NCI-H2196 treated with DMSO at 0.1 percent for 48 hours (cell line): Measurements from ENCODE around the gene TMEM91.
"Not testable (repeated sequence)": the region's sequence is repeated elsewhere in the genome, so short reads cannot be mapped to it uniquely, and the experiment has no call there.

Experiments used
- DNase-seq: peaks from one replicate; lab custom pipeline; 2025; ENCODE audit not compliant: unreplicated experiment; lab: John Stamatoyannopoulos, UW

Gene TMEM91

DNA sequence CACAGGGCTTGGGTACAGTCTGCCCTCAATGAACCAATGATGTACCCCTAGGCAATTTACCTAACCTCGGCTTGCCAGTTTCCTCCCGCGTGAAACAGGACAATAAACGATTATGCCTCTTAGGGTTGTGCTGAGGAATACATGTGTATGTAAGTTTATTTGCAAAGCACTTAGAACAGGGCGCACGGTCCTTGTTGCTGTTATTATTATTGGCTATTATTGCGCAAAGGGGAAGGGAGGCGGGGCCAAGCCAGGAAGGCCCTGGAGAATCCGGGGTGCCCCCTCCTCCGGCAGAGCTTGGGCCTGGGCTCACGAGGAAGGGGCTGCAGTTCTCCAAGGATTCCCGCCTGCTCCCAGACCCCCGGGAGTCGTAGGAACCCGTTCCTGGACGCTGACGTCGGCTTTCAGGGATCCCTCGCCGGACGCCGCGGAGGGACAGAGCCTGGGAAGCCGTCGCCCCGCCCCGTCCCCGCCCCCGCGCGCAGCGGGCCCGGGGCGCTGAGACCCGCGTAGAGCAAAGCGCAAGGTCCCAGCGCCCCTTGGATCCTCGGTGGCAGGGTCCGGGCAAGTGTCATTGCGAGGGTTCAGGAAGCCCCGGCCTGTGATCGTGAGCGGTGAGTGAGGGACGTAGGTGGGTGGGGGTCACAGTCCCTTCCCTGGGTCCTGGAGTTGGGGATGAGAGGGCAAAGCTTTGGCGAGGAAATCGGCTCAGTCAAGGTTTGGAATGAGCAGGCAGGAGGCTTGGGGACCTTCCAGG lies at the start of gene TMEM91:
Gene TMEM91, plus strand, starts transcription at position 293 of the 757 bp plus-strand sequence. CDS start 1,777 bp downstream, outside the sequence.
- no peak for DNase-seq

DNA sequence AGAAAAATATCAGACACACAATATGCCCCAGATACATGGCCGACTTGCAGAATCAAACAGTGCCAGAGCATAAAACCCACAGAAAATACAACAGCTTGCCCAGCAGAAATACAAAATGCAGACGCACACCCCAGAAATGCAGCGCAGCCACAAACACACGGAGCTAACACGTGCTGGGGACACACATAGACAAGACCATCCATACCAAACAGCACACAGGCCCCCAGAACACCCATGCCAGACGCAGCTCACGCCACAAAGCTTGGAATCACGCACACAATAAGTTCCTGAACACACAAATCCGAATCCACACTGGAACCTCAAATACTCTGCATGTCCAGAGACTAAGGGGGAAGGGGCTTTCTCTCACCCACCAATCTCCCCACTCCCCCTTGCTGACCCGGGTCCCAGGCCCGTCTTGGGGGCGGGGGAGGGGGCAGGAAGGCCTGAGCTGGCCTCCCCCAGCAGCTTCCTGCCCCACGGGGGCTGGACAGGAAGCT lies 49.2 kb upstream of the TMEM91 start:
- no peak for DNase-seq

DNA sequence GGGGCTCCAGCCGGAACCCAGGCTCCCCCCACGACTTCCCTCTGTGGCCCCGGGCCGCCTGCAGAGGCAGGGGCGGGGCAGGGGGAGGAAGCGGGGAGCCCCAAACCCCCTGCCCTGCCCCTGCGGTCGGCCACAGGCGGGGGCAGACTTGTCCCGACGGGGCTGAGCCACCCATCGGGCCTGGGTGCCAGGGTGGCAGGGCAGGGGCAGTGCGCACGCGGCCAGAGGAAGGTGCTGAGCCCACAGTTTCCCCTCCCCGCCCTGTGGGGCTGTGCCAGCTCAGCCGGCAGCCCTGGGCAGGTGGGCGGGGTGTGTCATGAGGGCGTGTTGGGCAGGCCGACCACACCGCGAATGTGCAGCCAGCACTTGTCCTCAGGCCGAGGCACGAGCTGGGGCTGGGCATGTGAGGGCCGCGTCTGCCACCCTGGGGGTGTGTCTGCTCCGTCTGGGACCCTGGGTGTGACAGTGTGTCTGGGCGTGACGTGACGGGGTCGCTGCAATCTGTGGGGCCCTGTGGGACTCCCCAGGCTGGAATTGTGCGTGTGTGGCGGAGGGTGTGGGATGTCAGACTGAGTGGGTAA lies 48.7 kb upstream of the TMEM91 start:
- DNase-seq = no peak

DNA sequence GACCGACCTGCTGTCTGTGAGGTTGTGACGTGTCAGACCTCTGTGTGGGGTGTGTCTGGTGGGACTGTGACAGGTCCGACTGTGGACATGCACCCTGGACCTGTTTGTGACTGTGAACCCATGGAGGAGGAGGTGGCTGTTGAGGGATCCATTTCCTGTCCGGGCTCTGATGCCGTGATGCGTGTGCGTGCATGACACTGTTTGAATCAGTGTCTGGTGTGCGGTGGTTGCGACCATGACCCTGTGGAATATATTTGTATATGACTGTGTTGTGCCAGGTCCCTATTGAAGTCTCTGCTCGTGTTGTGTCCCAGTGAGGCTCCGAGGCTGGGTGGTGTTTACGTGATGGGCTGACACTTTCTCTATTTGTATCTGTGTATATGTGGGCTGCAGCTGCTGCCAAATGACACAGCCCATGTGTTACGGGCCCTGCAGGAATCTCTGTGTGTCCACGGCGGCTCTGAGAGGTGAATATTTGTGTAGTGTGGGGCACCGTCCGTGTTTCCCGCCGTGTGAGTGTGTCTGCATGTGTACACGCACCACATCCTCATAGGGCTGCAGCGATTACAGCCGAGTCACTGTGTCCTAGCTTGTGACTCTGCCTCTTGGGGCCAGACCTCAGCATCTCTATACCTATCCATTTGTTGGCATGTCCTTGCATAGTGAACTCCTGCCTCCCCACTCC lies 48.0 kb upstream of the TMEM91 start:
- DNase-seq = no peak

DNA sequence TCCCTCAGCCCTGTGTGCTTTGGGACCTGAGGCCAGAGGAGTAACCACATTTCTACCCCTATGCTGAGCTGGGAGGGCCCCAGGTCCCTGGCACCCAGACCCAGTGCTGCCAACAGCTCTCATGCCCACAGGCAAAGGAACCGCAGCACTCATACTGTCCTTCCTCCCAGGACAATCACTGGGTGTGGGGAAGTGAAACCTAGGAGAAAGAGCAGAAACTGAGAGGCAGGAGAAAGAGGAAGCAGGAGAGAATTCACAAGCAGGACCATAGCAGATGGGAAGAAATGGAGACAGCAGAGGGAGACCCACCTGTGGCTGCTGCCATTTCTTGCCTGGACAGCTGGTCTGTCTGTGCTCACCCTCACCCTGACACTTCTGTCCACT lies 47.5 kb upstream of the TMEM91 start:
- no peak for DNase-seq

DNA sequence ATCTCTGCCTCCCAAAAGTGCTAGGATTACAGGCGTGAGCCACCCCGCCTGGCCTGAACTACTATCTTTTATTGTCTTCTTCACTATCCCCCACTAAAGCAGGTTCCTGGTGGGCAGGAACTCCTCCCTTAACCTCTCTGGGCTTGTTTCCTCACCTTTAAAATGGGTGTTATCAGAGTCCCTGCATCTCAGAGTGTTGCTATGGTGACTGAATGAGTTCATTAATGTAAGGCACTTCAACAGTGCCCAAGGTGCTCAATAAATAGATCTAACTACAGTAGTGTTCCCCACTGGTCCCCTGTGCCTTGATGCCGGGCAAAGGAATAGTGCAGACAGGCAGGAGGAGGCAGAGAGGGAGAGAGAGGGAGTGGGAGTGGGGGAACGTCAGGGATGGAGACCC lies 45.9 kb upstream of the TMEM91 start:
- no peak for DNase-seq

DNA sequence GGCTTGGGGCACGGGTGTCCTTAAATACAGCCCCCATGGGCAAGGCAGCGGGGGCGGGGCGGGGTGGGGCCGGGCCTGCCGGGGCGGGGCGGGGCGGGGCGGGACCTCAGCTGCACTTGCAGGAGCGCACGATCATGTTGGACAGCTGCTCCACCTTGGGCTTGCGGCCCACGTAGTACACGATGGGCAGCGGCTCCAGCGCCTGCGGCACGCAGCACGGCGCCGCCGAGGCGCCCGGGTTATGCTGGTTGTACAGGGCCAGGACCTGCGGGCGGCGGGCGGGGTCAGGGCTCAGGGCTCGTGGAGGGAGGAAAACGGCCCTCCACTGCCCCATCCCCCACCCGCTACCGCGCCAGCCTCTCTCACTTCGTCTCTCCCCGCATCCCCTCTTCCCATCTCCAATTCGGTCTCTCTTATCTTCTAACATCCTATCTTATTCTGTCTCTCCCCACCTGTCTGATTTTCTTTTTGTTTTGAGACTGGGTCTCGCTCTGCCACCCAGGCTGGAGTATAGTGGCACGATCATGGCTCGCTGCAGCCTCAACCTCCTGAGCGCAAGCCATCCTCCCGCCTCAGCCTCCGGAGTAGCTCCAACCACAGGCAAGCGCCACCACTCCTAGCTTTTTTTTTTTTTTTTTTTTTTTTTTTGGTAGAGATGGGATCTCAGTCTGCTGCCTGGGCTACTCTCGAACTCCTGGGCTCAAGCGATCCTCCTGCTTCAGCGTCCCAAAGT lies 45.2 kb upstream of the TMEM91 start:
- DNase-seq = no peak

DNA sequence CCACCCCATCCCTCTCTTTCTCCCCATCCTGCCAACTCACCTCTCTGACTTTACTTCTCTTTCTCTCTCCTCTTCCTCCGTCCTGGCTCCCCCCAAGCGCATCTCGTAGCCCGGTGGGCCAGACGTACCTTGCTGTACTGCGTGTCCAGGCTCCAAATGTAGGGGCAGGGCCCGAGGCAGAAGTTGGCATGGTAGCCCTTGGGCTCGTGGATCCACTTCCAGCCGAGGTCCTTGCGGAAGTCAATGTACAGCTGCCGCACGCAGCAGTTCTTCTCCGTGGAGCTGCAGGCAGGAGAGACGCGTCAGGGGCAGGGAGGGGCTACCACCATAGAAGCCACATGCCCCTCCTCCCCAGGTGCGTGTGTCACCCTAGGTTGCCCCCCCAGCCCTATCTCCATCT lies 44.3 kb upstream of the TMEM91 start:
- no peak for DNase-seq

DNA sequence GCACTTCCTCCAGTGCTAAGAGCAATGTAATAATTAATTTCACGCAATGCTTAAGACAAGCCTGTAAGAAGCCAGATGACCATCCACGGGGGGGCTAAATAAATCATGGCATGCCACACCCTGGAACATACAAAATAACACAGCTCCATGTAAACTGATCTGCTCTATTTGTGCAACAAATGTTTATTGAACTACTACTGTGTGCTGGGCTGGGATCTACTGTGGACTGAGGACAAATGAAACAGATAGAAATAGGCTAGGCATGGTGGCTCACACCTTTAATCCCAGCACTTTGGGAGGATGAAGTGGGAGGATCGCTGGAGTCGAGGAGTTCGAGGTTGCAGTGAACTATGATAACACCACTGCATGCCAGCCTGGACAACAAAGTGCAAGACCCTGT lies 43.9 kb upstream of the TMEM91 start:
- DNase-seq = no peak

DNA sequence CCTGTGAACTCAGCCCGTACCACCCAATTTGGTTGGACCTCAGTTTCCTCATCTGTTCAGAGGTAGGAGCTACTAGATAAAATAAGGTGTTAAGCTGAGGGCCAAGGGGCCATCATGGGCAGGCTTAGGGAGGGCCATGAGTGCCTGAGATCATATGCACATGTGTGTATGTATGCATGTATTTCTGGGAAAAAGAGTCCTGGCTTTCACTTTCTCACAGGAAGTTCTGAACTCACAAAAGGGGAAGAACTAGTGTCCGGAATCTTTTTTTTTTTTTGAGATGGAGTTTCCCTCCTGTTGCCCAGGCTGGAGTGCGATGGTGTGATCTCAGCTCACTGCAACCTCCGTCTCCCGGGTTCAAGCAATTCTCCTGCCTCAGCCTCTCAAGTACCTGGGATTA lies 41.5 kb upstream of the TMEM91 start:
- no peak for DNase-seq

DNA sequence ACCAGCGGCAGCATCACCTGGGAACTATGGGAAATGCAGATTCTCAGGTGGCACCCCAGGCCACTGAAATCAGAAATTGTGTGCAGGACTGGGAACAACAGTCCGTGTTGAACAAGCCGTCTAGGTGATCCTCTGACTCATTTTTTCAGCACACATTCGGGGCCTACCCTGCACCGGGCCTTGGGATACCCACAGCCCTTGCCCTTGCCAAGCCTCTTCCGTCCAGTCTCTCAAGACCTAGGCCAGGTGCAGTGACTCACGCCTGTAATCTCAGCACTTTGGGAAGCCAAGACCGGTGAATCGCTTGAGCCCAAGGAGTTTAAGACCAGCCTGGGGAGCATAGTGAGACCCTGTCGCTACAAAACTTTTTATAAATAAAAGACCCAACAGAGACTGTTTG lies 40.9 kb upstream of the TMEM91 start:
- DNase-seq = no peak

DNA sequence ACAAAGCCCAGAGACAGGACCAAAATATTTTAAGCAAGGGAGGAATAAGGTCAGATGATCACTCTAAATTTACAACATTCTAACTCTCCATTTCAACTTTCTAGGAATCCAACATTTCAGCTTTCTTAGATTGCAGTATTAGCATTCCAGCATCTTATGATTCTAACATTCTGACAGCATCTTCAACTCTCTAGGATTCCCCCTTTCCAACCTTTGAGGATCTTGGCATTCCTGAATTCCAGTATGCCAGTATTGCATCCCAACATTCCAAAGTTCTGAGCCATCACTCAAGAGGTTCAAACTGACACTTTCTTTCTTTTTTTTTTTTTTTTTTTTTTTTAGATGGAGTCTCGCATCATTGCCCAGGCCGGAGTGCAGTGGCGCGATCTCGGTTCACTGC lies 36.4 kb upstream of the TMEM91 start:
- DNase-seq = no peak

DNA sequence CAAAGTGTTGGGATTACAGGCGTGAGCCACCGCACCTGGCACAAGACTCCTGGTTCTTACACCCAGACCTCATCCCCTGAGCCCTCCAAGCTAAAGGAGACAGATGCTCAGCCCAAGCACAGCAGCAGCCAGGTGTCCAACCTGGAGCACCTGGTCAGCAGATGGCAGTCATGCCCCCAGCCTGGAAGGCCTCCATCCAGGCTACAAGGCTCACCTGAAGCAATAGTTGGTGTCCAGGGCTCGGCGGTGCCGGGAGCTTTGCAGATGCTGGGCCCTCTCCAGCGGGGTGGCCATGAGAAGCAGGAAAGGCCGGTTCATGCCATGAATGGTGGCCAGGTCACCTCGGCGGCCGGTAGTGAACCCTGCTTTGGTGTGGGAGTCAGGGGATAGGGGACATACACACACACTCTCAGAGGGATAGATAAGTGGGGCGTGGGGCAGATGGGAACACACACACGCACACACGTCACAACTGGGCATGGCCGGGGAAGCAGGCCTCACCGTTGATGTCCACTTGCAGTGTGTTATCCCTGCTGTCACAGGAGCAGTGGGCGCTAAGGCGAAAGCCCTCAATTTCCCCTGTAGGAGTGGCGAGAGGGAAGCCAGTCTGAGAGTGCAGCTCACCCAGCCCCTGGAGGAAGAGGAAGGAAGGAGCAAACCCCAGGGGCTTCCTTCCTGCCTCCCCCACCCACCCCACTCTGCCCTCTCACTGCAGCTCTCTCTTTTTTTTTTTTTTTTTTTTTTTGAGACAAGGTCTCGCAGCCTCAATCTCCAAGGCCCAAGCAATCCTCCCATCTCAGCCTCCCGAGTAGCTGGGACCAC lies 34.5 kb upstream of the TMEM91 start:
- no peak for DNase-seq

DNA sequence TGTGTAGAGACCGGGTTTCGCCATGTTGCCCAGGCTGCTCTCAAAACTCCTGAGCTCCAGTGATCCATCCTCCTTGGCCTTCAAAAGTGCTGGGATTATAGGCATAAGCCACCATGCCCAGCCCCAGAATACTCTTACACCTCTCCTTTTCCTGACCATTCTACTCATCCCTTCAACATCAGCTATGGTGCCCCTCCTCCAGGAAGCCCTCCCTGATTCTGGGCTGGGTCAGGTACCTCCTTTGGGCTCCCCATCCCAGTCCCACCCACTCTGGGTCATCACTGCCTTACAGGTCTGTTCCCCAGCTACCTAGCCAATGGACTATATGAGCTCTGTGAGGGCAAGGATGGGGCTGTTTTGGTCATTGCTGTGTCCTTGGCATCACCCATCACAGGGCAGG lies 32.2 kb upstream of the TMEM91 start:
- DNase-seq = no peak

DNA sequence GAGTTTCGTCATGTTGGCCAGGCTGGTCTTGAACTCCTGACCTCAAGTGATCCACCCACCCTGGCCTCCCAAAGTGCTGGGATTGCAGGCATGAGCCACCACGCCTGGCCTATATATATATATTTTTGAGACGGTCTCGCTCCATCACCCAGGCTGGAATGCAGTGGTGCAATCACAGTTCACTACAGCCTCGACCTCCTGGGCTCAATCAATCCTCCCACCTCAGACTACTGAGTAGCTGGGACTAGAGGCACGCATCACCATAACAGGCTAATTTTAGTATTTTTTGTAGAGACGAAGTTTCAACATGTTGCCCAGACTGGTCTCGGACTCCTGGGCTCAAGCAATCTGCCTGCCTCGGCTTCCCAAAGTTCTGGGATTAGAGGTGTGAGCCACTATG lies 29.4 kb upstream of the TMEM91 start:
- DNase-seq = not testable (repeated sequence)

DNA sequence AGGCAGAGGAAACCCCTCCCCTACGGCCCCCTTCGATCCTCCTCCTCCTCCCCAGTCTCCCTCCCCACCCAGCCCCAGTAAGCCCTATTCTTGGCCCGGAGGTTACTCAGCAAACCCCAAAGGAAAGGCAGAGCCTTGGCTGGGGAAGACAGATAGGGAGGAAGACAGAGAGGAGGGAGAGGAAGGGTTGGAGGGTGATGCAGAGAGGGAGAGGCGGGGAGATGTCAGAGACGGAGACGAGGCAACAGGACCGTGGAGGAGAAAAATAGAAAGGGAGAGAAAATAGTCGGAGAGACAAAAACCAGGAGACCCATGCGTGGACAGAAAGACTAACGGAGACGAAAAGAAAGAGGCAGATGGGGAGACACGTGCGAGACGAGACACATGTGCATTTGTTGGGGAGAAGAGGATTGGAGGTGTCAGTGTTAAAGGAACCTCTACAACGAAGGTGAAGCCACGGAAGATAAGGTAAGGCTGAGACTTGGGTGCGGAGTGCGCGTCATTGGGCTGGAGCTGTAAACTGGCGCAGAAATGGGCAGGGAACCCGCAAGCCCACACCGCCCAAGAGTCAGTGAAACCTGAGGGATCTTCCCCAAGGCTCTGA lies 25.5 kb upstream of the TMEM91 start:
- no peak for DNase-seq

DNA sequence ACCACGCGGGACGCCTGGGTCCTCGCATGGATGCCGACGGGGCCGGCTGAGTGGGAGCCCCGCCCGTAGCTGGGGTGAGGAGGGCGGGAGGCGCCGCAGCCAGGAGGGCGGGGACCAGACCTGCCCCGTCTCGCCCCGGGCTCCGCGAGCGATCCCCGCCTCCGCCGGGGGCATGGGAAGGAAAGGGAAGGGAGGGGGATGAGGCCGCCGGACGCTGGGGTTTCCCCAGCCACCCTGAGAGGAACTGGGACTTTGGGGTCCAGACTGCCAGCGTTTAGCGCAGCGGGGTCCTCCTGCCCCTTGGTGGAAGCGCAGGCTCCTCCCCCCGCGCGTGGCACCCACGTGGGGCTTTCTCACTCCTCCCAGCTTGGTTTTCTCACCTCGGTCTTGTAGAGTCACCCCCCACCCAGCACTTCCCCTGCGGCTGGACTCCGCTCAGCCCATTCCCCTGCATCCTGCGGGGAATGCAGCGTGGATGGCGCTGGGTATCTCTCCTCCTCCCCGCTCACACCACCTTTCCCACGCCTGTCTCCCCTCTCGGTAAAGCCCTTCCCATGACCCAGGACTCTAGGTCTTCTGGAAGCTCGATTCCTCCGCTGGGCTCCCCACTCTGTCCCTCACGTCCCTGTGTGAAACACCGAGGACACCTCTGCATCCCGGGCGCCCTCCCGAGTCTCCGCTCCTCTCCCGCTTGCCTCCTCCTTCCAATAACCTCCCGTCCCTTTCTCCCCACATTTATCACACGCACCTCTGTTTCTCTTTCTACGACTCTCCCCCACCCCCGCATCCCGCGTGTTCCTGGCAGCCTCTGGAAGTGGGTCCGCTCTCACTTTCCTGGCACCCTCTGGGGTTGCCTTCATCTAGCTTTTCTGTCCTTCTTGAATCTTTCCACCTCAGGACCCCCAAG lies 24.7 kb upstream of the TMEM91 start:
- no peak for DNase-seq

DNA sequence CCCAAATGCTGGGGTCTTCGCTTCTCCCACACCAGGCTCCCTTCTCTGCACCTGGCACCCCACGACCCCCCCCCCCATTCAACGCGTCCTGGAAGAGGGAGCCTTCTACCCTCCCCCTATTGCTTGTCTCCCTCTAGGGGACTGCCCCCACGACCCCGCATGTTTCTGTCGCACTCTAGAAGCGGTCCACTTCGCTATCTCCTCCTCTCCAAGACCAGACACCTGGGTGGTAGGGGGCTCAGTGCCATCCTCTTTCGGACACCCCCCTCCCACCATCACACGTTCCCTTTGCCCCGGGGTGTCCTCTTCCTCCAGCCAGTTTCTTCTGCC lies 24.1 kb upstream of the TMEM91 start:
- DNase-seq = no peak
